Prostate gland (tissue), 2 donors: ENCODE measurements around the gene MOG. TPM values are rescaled to one million over a fixed set of nuclear protein-coding genes. Genes with fewer than 3 reads are reported as not detected.

Experiments used
- DNase-seq: peaks from one replicate; pipeline ENCODE4 v3.0.0-alpha.2; 2019; ENCODE audit warnings: low spot score
- H3K27ac ChIP-seq, 2 donors: fragments of 200-600 bp; sonication (generic); 2 replicates each; pipeline ENCODE4 v1.5.1; 2017 to 2019
- H3K27me3 ChIP-seq: fragments of 200-600 bp; sonication (generic); replicated peaks from 2 replicates; pipeline ENCODE4 v1.5.1; 2019; ENCODE audit not compliant: insufficient read depth
- H3K36me3 ChIP-seq, 2 donors: fragments of 200-600 bp; sonication (generic); 1 replicate in 1 of 2; 2 replicates in 1 of 2; pipeline versions ENCODE4 v1.5.1 to v1.8.1; 2017 to 2019
- H3K4me1 ChIP-seq: fragments of 200-600 bp; sonication (generic); replicated peaks from 2 replicates; pipeline ENCODE4 v1.5.1; 2019
- H3K4me3 ChIP-seq, 2 donors: fragments of 200-600 bp; sonication (generic); 2 replicates each; pipeline ENCODE4 v1.5.1; 2017 to 2019
- H3K9me3 ChIP-seq: fragments of 200-600 bp; sonication (generic); 2 replicates; pipeline ENCODE4 v1.5.1; 2017
- POLR2A ChIP-seq: fragments of 450-650 bp; IDR thresholded peaks from one replicate; pipeline ENCODE4 v1.6.1; 2016; ENCODE audit warnings: antibody characterized with exemption, mild to moderate bottlenecking
- POLR2AphosphoS5 ChIP-seq: sonication (generic); formaldehyde crosslinking; IDR thresholded peaks from one replicate; pipeline ENCODE4 v1.6.1; 2017; ENCODE audit warnings: antibody characterized with exemption
- WGBS: methylation state at CpG from one replicate; pipeline ENCODE4 v1.1.5; 2018; 5-methylcytosine and 5-hydroxymethylcytosine counted together
- intact Hi-C: fragments of 100-400 bp; cut with DNase I; formaldehyde crosslinking; loops from one replicate; pipeline ENCODE4 v1.14.2; 2022
- total RNA-seq, 2 donors: library from RNA; depleted of rRNA; stranded (reverse); fragments of >200 nt; gene quantifications; one replicate each; pipeline ENCODE4 v1.1.0, GENCODE V29; 2016
- TF ChIP-seq, protein P1 (sequence below), 4 experiments: fragments of 200-600 bp in 2 of 4; fragments of 450-650 bp in 2 of 4; sonication (generic) in 2 of 4; IDR thresholded peaks; 1 replicate in 3 of 4; 2 replicates in 1 of 4; pipeline ENCODE4 v1.5.1; 2016 to 2019; ENCODE audit warnings: antibody characterized with exemption in 4 of 4, mild to moderate bottlenecking in 2 of 4, moderate library complexity in 2 of 4

Gene MOG
- total RNA-seq, 2 donors from 2014 or later, result not detected

DNA sequence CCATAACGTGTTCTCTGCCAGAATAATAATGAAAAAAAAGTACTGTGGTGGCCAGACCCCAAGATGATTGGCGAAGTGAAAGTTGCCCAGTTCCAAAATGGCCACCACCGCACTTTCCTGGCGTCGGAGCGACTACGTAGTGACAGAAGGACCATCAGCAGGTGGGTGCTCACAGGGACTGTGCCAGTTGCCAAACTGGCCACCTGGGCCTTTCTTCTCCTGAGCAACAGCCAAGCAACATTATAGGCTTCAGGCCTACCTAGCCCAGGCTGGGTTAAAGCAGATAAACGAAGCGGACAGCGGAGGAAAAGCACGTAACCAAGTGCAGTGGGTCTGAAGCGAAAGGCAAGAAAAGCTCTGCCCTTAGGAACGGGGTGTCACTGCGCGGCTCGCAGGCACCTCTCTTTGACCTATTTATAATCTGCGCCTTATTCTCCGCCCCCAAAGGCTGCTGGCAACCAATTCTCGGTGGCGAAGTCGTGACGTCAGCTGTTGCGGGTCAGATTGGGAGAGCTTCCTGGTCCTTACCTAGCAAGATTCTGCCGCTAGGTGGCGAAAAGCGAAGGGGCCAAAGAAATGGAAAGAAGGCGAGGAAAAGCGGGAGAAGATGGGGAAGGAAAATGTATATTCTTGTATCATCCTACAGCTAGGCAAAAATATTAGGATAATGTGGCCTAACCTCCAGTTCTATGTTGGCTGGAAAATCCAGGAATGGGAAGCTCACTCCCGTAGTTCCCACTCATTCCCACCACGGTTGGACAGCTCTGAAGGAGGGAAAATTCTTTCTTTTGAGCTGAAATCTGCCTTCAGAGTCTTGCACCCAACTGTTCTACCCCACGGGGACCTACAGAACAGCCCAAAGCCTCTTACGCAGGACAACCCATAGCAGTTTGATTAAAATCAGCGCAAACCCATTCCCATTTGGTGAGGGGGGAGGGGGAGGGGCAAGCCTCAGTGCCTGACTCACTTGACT is 6.9 kb upstream of the MOG start:
- DNase-seq, result peak; percentile 98
- H3K27me3 ChIP-seq, result no peaks in the 10 kb centered on the region
- no peaks in the 10 kb centered on the region for H3K36me3 ChIP-seq
- H3K9me3 ChIP-seq, result no peaks in the 10 kb centered on the region
- H3K4me1 ChIP-seq, result no peaks in the 10 kb centered on the region
- intact Hi-C loops, result no loop called here
- H3K27ac ChIP-seq, result peak overlapping the region; percentile 92 to 96
- H3K4me3 ChIP-seq, result peak overlapping the region; percentile 43 to 45
- peak; percentile 96 for TF ChIP-seq POLR2AphosphoS5
- peak; percentile 87 for TF ChIP-seq POLR2A
- TF ChIP-seq, protein P1, sequence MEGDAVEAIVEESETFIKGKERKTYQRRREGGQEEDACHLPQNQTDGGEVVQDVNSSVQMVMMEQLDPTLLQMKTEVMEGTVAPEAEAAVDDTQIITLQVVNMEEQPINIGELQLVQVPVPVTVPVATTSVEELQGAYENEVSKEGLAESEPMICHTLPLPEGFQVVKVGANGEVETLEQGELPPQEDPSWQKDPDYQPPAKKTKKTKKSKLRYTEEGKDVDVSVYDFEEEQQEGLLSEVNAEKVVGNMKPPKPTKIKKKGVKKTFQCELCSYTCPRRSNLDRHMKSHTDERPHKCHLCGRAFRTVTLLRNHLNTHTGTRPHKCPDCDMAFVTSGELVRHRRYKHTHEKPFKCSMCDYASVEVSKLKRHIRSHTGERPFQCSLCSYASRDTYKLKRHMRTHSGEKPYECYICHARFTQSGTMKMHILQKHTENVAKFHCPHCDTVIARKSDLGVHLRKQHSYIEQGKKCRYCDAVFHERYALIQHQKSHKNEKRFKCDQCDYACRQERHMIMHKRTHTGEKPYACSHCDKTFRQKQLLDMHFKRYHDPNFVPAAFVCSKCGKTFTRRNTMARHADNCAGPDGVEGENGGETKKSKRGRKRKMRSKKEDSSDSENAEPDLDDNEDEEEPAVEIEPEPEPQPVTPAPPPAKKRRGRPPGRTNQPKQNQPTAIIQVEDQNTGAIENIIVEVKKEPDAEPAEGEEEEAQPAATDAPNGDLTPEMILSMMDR (IDR thresholded peaks at IDR 0.05), result peak; percentile 91 to 97 (median 96)
- 4% methylated on average over 33 of the region's 33 CpGs for WGBS

DNA sequence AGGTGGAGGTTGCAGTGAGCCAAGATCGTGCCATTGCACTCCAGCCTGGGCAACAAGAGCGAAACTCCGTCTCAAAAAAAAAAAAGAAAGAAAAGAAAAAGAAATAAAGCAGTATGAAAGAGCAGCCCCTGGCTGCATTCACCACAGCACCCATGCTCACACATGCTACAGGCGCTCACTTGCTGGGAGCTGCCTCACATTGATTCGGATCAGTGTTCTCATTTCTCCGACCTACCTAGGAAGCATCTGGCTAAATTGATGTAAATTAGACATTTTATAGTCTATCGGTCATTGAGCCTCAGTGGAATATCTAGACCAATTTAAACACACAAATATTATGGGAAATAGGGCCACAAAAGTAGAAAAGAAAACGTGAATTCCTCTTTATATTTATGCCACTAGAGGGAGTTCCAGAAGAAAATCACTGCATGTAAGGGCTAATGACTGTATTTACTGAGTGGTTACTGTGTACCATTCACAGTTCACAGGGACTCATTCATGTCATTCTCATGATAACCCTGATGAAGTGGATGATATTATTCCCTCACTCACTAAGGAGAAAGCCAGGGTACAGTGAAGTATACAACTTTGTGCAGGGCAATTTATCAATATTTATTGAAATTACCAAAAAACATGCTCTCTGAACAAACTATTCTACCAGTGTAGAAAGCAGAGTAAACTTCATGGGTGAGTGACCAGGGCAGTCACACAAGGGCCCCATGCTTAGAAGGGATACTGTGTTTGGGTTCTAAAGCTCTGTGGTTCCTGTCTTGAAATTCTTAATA is 5.3 kb upstream of the MOG start:
- H3K27ac ChIP-seq, result no peak overlapping the region
- DNase-seq, result no peak
- no peaks in the 10 kb centered on the region for H3K27me3 ChIP-seq
- no peaks in the 10 kb centered on the region for H3K36me3 ChIP-seq
- no peaks in the 10 kb centered on the region for H3K9me3 ChIP-seq
- 77% methylated on average over 8 of the region's 8 CpGs for WGBS
- no peaks in the 10 kb centered on the region for H3K4me1 ChIP-seq
- intact Hi-C loops, result no loop called here
- no peak overlapping the region for H3K4me3 ChIP-seq
- TF ChIP-seq POLR2A, result no peak
- TF ChIP-seq POLR2AphosphoS5, result no peak
- TF ChIP-seq, protein P1 (IDR thresholded peaks at IDR 0.05), result peak; percentile 16 to 58 (median 46)

DNA sequence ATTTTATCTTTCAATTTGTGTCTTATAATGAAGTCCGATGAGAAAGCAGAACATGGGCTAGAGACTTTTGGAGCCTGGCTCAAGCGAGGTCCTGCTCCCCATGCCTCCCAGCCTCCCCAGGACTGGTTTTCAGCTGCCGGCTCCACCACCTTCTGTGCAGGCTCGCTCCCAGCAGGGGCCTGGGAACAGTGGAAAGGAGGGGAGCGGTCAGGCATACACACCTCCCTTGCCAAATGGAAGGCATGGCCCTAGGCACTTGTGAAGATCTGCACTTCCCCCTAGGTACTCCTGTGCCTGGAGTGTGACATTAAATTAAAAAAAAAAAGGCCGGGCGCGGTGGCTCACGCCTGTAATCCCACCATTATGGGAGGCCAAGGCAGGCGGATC is 4.7 kb upstream of the MOG start:
- no peak for DNase-seq
- H3K4me1 ChIP-seq, result no peaks in the 10 kb centered on the region
- H3K27ac ChIP-seq, result no peak overlapping the region
- no peak overlapping the region for H3K4me3 ChIP-seq
- H3K27me3 ChIP-seq, result no peaks in the 10 kb centered on the region
- no peaks in the 10 kb centered on the region for H3K9me3 ChIP-seq
- 85% methylated on average over 10 of the region's 10 CpGs for WGBS
- TF ChIP-seq POLR2AphosphoS5 (no peak), POLR2A (no peak)
- TF ChIP-seq, protein P1 (IDR thresholded peaks at IDR 0.05), result no peak
- H3K36me3 ChIP-seq, result no peaks in the 10 kb centered on the region
- intact Hi-C loops, result no loop called here

DNA sequence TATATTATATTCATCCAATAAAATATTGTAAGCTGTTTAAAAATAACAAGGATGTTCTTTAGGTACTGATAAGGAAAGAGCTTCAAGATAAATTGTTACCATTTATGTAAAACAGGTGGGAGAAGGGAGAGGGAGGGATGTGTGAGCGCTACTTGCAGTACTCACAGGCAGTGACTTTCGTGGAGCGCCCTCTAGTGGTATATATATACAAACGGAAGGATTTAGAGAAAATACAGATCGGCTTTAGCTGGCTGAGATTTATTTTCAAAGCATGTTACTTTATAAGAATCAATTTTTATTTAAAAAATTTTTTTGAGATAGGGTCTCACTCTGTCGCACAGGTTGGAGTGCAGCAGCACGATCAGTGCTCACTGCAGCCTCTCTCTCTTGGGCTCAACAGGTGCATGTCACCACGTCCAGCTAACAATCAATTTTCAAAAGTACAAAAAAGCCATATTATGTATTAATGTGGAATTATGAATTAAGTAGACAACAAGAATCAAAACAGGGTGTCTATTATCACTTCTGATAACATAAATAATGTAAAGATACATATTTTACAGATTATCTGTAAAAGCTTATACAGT is 3.3 kb upstream of the MOG start:
- Histone ChIP-seq H3K27me3 (no peaks in the 10 kb centered on the region), H3K4me1 (no peaks in the 10 kb centered on the region), H3K9me3 (no peaks in the 10 kb centered on the region), H3K4me3 (no peak overlapping the region), H3K27ac (no peak overlapping the region), H3K36me3 (no peaks in the 10 kb centered on the region)
- TF ChIP-seq POLR2A, result no peak
- TF ChIP-seq, protein P1 (IDR thresholded peaks at IDR 0.05), result peak; percentile 45 to 71 (median 59)
- intact Hi-C loops, result no loop called here
- DNase-seq, result peak; percentile 50
- 12% methylated on average over 8 of the region's 8 CpGs for whole genome bisulfite sequencing
